ENCODE data around the gene UBE2QL1.

DNA sequence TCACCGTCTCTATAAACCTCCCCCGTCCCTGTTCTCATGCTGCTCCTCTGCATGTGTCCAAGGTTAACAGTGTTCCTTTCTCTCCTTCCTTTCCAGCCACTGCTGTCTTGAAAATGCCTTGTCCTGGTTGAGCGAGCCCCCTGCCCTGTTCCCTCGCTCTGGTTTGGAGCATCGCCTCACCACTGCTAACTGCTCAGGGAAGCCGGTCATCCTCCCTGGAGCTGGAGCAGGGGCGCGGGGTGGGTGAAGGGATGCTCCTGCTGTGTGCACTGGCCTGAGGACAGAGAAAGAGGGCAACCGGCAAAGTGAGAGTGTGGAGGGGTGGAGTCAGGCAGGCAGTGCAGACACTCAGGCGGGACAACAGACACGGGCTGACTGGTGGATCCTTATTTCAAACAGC lies 19.4 kb downstream of the UBE2QL1 start:
- TF ChIP-seq, protein P1, sequence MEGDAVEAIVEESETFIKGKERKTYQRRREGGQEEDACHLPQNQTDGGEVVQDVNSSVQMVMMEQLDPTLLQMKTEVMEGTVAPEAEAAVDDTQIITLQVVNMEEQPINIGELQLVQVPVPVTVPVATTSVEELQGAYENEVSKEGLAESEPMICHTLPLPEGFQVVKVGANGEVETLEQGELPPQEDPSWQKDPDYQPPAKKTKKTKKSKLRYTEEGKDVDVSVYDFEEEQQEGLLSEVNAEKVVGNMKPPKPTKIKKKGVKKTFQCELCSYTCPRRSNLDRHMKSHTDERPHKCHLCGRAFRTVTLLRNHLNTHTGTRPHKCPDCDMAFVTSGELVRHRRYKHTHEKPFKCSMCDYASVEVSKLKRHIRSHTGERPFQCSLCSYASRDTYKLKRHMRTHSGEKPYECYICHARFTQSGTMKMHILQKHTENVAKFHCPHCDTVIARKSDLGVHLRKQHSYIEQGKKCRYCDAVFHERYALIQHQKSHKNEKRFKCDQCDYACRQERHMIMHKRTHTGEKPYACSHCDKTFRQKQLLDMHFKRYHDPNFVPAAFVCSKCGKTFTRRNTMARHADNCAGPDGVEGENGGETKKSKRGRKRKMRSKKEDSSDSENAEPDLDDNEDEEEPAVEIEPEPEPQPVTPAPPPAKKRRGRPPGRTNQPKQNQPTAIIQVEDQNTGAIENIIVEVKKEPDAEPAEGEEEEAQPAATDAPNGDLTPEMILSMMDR (IDR thresholded peaks at IDR 0.05) = no peak
- TF ChIP-seq POLR2A (IDR thresholded peaks at IDR 0.05) = no peak

Data from body of pancreas (tissue), 4 donors.